MM.1S (cell line): Measurements from ENCODE around the gene PGA4.

Experiments used
- DNase-seq: peaks from one replicate; pipeline ENCODE4 v3.0.0-alpha.2; 2015
- H2AFZ ChIP-seq: fragments of 300-600 bp; sonication (generic); 2 replicates; pipeline ENCODE4 v1.6.0; 2016; ENCODE audit warnings: antibody characterized with exemption, low read length
- H3F3A ChIP-seq: fragments of 300-600 bp; sonication (generic); 2 replicates; pipeline ENCODE4 v1.6.1; 2016; ENCODE audit warnings: mild to moderate bottlenecking, antibody characterized with exemption, low read length, moderate library complexity, mixed read lengths; ENCODE audit not compliant: insufficient read depth
- H3K27ac ChIP-seq: fragments of 300-600 bp; sonication (generic); 2 replicates; pipeline ENCODE4 v1.5.1; 2016; ENCODE audit warnings: mild to moderate bottlenecking, low read length
- H3K27me3 ChIP-seq: fragments of 300-600 bp; sonication (generic); replicated peaks from 2 replicates; pipeline ENCODE4 v1.6.0; 2016; ENCODE audit warnings: low read length; ENCODE audit not compliant: insufficient read depth
- H3K36me3 ChIP-seq: fragments of 300-600 bp; sonication (generic); replicated peaks from 2 replicates; pipeline ENCODE4 v1.6.1; 2016; ENCODE audit warnings: mild to moderate bottlenecking, low read length, mixed read lengths; ENCODE audit not compliant: insufficient read depth
- H3K4me1 ChIP-seq: fragments of 300-600 bp; sonication (generic); 2 replicates; pipeline ENCODE4 v1.6.1; 2016; ENCODE audit warnings: low read length, mixed read lengths
- H3K4me2 ChIP-seq: fragments of 300-600 bp; sonication (generic); 2 replicates; pipeline ENCODE4 v1.6.0; 2016; ENCODE audit warnings: low read depth, low read length
- H3K4me3 ChIP-seq: fragments of 300-600 bp; sonication (generic); 2 replicates; pipeline ENCODE4 v1.5.1; 2016; ENCODE audit warnings: low read length, mixed read lengths
- H3K79me2 ChIP-seq: fragments of 300-600 bp; sonication (generic); 2 replicates; pipeline ENCODE4 v1.6.1; 2016; ENCODE audit warnings: mixed run types, low read length, mixed read lengths
- H3K9ac ChIP-seq: fragments of 300-600 bp; sonication (generic); 2 replicates; pipeline ENCODE4 v1.6.1; 2016; ENCODE audit warnings: low read length, mixed read lengths
- H3K9me2 ChIP-seq: fragments of 300-600 bp; sonication (generic); replicated peaks from 2 replicates; pipeline ENCODE4 v1.6.1; 2016; ENCODE audit warnings: mild to moderate bottlenecking, low read length, mixed read lengths; ENCODE audit not compliant: insufficient read depth
- H3K9me3 ChIP-seq: fragments of 300-600 bp; sonication (generic); replicated peaks from 2 replicates; pipeline ENCODE4 v1.6.1; 2016; ENCODE audit warnings: mild to moderate bottlenecking, low read length, mixed read lengths; ENCODE audit not compliant: insufficient read depth
- H4K20me1 ChIP-seq: fragments of 300-600 bp; sonication (generic); 2 replicates; pipeline ENCODE4 v1.6.1; 2016; ENCODE audit warnings: mild to moderate bottlenecking, low read length, moderate library complexity, mixed read lengths; ENCODE audit not compliant: insufficient read depth
- EZH2 ChIP-seq: fragments of 300-600 bp; sonication (generic); optimal IDR thresholded peaks from 2 replicates; pipeline ENCODE3; 2017; ENCODE audit warnings: low read depth, mild to moderate bottlenecking, antibody characterized with exemption, low read length, mixed read lengths
- EZH2phosphoT487 ChIP-seq: fragments of 300-600 bp; sonication (generic); IDR thresholded peaks from 2 replicates; pipeline ENCODE4 v1.6.1; 2018; ENCODE audit warnings: antibody characterized with exemption, low read length
- TF ChIP-seq, protein P1 (sequence below): fragments of 300-600 bp; sonication (generic); IDR thresholded peaks from 2 replicates; pipeline ENCODE4 v1.5.1; 2016; ENCODE audit warnings: antibody characterized with exemption, low read length, mixed read lengths

The PGA4 gene

DNA sequence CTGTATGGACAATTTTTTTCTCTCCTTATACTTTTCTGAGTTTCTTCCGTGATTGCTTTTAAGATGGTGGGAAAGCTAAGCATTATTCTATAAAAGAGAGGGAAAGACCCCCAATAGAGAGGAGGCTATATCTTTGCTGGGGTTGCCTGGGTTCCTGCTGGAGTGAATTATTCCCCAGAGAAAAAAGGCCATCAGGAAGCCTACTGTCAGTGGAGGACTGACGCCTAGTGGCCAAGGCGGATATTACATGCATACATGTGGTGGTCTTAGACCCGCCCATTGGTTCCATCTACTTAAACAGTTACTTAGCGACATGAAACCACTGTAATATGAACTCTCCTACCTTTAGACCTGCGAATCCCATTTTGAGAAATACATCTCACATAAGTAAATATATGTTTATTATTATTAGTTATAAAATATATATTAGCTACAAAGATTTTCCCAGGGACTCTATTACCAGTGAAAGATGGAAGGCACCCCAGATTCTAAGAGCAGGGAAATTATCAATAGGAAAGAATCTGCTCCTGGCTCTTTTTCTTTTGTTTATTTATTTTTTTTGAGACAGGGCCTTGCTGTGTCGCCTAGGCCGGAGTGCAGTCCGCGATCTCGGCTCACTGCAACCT is 34.5 kb upstream of the PGA4 start:
- no peaks in the 10 kb centered on the region for H3K9me2 ChIP-seq
- no peak overlapping the region for H3K9ac ChIP-seq
- H2AFZ ChIP-seq, result no peak overlapping the region
- H3F3A ChIP-seq, result no peaks in the 10 kb centered on the region
- H3K27me3 ChIP-seq, result no peaks in the 10 kb centered on the region
- H3K9me3 ChIP-seq, result no peaks in the 10 kb centered on the region
- H3K4me3 ChIP-seq, result no peak overlapping the region
- no peak overlapping the region for H3K4me2 ChIP-seq
- no peaks in the 10 kb centered on the region for H3K79me2 ChIP-seq
- peak; percentile 70 for DNase-seq
- H3K4me1 ChIP-seq, result no peaks in the 10 kb centered on the region
- H4K20me1 ChIP-seq, result no peaks in the 10 kb centered on the region
- TF ChIP-seq, protein P1, sequence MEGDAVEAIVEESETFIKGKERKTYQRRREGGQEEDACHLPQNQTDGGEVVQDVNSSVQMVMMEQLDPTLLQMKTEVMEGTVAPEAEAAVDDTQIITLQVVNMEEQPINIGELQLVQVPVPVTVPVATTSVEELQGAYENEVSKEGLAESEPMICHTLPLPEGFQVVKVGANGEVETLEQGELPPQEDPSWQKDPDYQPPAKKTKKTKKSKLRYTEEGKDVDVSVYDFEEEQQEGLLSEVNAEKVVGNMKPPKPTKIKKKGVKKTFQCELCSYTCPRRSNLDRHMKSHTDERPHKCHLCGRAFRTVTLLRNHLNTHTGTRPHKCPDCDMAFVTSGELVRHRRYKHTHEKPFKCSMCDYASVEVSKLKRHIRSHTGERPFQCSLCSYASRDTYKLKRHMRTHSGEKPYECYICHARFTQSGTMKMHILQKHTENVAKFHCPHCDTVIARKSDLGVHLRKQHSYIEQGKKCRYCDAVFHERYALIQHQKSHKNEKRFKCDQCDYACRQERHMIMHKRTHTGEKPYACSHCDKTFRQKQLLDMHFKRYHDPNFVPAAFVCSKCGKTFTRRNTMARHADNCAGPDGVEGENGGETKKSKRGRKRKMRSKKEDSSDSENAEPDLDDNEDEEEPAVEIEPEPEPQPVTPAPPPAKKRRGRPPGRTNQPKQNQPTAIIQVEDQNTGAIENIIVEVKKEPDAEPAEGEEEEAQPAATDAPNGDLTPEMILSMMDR, result peak; percentile 82
- TF ChIP-seq EZH2phosphoT487, result no peak
- H3K36me3 ChIP-seq, result no peaks in the 10 kb centered on the region
- H3K27ac ChIP-seq, result no peak overlapping the region

DNA sequence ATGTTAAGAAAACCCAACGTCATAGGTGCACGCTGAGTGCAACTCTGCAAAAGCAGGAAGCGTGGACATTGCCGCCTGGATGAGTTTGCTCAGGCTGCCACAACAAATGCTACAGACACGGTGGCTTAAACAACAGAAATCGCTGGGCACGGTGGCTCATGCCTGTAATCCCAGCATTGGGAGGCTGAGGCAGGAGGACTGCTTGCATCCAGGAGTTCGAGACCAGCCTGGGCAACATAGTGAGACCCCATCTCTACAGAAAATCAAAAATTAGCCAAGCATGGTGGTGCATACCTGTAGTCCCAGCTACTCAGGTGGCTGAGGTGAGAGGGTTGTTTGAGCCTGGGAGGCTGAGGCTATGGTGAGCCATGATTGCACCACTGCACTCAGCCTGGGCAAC is 32.2 kb upstream of the PGA4 start:
- Histone ChIP-seq H3K4me3 (no peak overlapping the region), H4K20me1 (no peaks in the 10 kb centered on the region), H3K4me2 (no peak overlapping the region), H3F3A (no peaks in the 10 kb centered on the region), H3K9ac (no peak overlapping the region), H3K4me1 (no peaks in the 10 kb centered on the region), H3K9me3 (no peaks in the 10 kb centered on the region), H3K27ac (no peak overlapping the region), H3K27me3 (no peaks in the 10 kb centered on the region), H3K79me2 (no peaks in the 10 kb centered on the region), H3K36me3 (no peaks in the 10 kb centered on the region), H2AFZ (no peak overlapping the region), H3K9me2 (no peaks in the 10 kb centered on the region)
- no peak for DNase-seq
- TF ChIP-seq, protein P1, result no peak
- no peak for TF ChIP-seq EZH2
- no peak for TF ChIP-seq EZH2phosphoT487

DNA sequence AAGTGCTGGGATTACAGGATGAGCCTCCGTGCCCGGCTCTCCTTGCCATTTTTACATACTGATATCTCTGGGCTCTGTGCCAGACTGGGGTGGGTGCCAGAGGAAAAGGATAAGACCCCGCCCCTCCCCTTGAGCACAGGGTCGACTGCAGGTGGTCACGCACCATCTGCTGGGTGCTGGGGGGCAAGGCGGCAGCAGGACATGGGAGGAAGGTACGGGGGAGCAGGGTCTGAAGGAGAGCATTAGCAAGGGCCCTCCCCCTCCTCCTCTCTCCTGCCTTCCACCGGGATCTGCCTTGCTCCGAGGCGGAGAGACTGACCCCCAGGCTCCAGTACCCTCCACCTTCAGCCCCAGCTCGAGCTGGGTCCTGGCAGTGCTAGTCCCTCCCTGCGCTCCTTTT is 28.6 kb upstream of the PGA4 start:
- H3K36me3 ChIP-seq, result no peaks in the 10 kb centered on the region
- no peak for DNase-seq
- H2AFZ ChIP-seq, result no peak overlapping the region
- no peaks in the 10 kb centered on the region for H3K79me2 ChIP-seq
- no peaks in the 10 kb centered on the region for H3K4me1 ChIP-seq
- no peak for TF ChIP-seq EZH2
- TF ChIP-seq, protein P1, result no peak
- TF ChIP-seq EZH2phosphoT487, result no peak
- no peak overlapping the region for H3K4me3 ChIP-seq
- no peak overlapping the region for H3K9ac ChIP-seq
- no peaks in the 10 kb centered on the region for H3K9me3 ChIP-seq
- no peak overlapping the region for H3K27ac ChIP-seq
- no peak overlapping the region for H3K4me2 ChIP-seq
- no peaks in the 10 kb centered on the region for H3F3A ChIP-seq
- no peaks in the 10 kb centered on the region for H4K20me1 ChIP-seq
- no peaks in the 10 kb centered on the region for H3K9me2 ChIP-seq
- no peaks in the 10 kb centered on the region for H3K27me3 ChIP-seq
